Skin of body (tissue), 2 donors: ENCODE results near the gene SLC4A1. TPM values are rescaled to one million over a fixed set of nuclear protein-coding genes. Genes with fewer than 3 reads are reported as not detected.

Source experiments
- DNase-seq: peaks from one replicate; lab custom pipeline; 2025; lab: John Stamatoyannopoulos, UW
- total RNA-seq: library from RNA; depleted of rRNA; stranded (reverse); fragments of >200 nt; gene quantifications from one replicate; pipeline ENCODE4 v1.2.3, GENCODE V29; 2014

SLC4A1 gene
- 30.1 TPM for total RNA-seq

- no peak for DNase-seq
Observed at GRCh38 chr17:44267818-44268490, at the start of gene SLC4A1. SLC4A1 (minus strand) TSS chr17:44268135; CDS start chr17:44262866, 5,269 bp downstream.

- no peak for DNase-seq
Observed at GRCh38 chr17:44317545-44317944, 49.6 kb upstream of the SLC4A1 start.

- no peak for DNase-seq
Observed at GRCh38 chr17:44315760-44316731, 48.1 kb upstream of the SLC4A1 start.

- no peak for DNase-seq
Observed at GRCh38 chr17:44314869-44315661, 47.1 kb upstream of the SLC4A1 start.

- DNase-seq: no peak
Observed at GRCh38 chr17:44314524-44314868, 46.6 kb upstream of the SLC4A1 start.

- DNase-seq: no peak
Observed at GRCh38 chr17:44314031-44314430, 46.1 kb upstream of the SLC4A1 start.

GRCh38 chr17:44312396-44313104, 44.6 kb upstream of the SLC4A1 start:
- no peak for DNase-seq

GRCh38 chr17:44311562-44312181, 43.7 kb upstream of the SLC4A1 start:
- DNase-seq: no peak

GRCh38 chr17:44310609-44311376, 42.9 kb upstream of the SLC4A1 start:
- DNase-seq: no peak

- no peak for DNase-seq
Observed at GRCh38 chr17:44310188-44310587, 42.3 kb upstream of the SLC4A1 start.

GRCh38 chr17:44309472-44309871, 41.5 kb upstream of the SLC4A1 start:
- DNase-seq: no peak

- no peak for DNase-seq
Observed at GRCh38 chr17:44308865-44309264, 40.9 kb upstream of the SLC4A1 start.

- peak; percentile 82 for DNase-seq
Observed at GRCh38 chr17:44308320-44308818, 40.4 kb upstream of the SLC4A1 start, which contains the start of gene RUNDC3A. RUNDC3A (plus strand) TSS chr17:44308601; CDS start chr17:44308833, 232 bp downstream.

- peak; percentile 56 for DNase-seq
Observed at GRCh38 chr17:44307387-44308186, 39.7 kb upstream of the SLC4A1 start.

- DNase-seq: no peak
Observed at GRCh38 chr17:44304651-44305050, 36.7 kb upstream of the SLC4A1 start.

GRCh38 chr17:44297975-44298374, 30.0 kb upstream of the SLC4A1 start:
- DNase-seq: no peak

GRCh38 chr17:44293509-44294226, 25.7 kb upstream of the SLC4A1 start:
- DNase-seq: no peak

GRCh38 chr17:44287651-44288050, 19.7 kb upstream of the SLC4A1 start:
- no peak for DNase-seq
